ENCODE measurements around the gene MSH5. TPM values are rescaled to one million over a fixed set of nuclear protein-coding genes. Genes with fewer than 3 reads are reported as not detected.
A peak's percentile ranks its signal among the peaks of the same experiment; 100 is the strongest.

MSH5 gene
- total and polyA plus RNA-seq, 9 of the 15 experiments (the other 6 are each of a cell fraction or from before 2014, with no cell fraction given), result 12.5 to 104 (median 46.6) TPM

DNA sequence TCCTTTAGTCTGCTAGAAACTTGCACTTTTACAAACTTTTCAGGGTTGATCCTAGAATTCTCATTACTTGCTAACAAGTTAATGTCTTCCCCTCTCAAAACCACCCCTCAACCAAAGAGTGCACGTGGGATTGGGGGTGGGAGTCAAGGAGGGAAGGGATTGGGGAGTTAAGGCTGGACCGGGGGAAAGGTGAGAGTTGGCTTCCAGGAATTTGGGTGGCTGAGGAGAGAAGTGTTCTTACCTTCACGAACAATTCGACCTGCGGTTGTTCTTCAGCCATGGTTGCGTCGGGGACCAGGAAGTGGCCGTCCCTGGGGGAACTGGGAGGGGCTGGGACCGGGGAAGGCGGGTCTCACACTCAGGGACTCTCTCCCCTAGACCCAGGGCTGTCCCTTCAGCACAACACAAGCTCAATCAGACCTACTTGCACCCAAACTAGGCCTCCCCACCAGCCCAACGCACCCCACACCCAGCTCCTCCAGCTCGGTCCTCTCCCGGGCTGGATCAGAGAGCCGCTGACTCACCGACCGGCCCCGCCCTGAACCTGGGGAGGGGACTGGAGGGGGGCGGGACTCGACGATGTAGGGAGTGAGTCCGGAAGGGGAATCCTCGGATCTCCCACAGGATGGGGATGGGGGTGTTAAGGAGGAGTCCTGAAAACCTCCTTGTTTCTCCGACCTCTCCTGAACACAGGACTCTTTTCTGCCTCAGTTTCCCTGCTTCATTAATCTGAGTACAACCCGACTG is 3.6 kb upstream of the MSH5 start, which contains the start of gene CLIC1 (continued):
- TF ChIP-seq, protein P1, sequence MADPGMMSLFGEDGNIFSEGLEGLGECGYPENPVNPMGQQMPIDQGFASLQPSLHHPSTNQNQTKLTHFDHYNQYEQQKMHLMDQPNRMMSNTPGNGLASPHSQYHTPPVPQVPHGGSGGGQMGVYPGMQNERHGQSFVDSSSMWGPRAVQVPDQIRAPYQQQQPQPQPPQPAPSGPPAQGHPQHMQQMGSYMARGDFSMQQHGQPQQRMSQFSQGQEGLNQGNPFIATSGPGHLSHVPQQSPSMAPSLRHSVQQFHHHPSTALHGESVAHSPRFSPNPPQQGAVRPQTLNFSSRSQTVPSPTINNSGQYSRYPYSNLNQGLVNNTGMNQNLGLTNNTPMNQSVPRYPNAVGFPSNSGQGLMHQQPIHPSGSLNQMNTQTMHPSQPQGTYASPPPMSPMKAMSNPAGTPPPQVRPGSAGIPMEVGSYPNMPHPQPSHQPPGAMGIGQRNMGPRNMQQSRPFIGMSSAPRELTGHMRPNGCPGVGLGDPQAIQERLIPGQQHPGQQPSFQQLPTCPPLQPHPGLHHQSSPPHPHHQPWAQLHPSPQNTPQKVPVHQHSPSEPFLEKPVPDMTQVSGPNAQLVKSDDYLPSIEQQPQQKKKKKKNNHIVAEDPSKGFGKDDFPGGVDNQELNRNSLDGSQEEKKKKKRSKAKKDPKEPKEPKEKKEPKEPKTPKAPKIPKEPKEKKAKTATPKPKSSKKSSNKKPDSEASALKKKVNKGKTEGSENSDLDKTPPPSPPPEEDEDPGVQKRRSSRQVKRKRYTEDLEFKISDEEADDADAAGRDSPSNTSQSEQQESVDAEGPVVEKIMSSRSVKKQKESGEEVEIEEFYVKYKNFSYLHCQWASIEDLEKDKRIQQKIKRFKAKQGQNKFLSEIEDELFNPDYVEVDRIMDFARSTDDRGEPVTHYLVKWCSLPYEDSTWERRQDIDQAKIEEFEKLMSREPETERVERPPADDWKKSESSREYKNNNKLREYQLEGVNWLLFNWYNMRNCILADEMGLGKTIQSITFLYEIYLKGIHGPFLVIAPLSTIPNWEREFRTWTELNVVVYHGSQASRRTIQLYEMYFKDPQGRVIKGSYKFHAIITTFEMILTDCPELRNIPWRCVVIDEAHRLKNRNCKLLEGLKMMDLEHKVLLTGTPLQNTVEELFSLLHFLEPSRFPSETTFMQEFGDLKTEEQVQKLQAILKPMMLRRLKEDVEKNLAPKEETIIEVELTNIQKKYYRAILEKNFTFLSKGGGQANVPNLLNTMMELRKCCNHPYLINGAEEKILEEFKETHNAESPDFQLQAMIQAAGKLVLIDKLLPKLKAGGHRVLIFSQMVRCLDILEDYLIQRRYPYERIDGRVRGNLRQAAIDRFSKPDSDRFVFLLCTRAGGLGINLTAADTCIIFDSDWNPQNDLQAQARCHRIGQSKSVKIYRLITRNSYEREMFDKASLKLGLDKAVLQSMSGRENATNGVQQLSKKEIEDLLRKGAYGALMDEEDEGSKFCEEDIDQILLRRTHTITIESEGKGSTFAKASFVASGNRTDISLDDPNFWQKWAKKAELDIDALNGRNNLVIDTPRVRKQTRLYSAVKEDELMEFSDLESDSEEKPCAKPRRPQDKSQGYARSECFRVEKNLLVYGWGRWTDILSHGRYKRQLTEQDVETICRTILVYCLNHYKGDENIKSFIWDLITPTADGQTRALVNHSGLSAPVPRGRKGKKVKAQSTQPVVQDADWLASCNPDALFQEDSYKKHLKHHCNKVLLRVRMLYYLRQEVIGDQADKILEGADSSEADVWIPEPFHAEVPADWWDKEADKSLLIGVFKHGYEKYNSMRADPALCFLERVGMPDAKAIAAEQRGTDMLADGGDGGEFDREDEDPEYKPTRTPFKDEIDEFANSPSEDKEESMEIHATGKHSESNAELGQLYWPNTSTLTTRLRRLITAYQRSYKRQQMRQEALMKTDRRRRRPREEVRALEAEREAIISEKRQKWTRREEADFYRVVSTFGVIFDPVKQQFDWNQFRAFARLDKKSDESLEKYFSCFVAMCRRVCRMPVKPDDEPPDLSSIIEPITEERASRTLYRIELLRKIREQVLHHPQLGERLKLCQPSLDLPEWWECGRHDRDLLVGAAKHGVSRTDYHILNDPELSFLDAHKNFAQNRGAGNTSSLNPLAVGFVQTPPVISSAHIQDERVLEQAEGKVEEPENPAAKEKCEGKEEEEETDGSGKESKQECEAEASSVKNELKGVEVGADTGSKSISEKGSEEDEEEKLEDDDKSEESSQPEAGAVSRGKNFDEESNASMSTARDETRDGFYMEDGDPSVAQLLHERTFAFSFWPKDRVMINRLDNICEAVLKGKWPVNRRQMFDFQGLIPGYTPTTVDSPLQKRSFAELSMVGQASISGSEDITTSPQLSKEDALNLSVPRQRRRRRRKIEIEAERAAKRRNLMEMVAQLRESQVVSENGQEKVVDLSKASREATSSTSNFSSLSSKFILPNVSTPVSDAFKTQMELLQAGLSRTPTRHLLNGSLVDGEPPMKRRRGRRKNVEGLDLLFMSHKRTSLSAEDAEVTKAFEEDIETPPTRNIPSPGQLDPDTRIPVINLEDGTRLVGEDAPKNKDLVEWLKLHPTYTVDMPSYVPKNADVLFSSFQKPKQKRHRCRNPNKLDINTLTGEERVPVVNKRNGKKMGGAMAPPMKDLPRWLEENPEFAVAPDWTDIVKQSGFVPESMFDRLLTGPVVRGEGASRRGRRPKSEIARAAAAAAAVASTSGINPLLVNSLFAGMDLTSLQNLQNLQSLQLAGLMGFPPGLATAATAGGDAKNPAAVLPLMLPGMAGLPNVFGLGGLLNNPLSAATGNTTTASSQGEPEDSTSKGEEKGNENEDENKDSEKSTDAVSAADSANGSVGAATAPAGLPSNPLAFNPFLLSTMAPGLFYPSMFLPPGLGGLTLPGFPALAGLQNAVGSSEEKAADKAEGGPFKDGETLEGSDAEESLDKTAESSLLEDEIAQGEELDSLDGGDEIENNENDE (IDR thresholded peaks at IDR 0.05; ENCODE audit: low read depth, low read length), result peak; percentile 36
- TF ChIP-seq KLF16 (IDR thresholded peaks at IDR 0.05) (no peak), PHF8 (IDR thresholded peaks at IDR 0.05; ENCODE audit: borderline replicate concordance, low read length) (peak; percentile 87), ETV6 (IDR thresholded peaks at IDR 0.05; ENCODE audit: borderline replicate concordance in 1 of 2, low read depth in 2 of 2, low read length in 1 of 2) (no peak), ETV6 (CRISPR knock-in tag; IDR thresholded peaks at IDR 0.05; ENCODE audit: borderline replicate concordance) (peak; percentile 20; the same call in 1 of the 2 replicates)
- TF ChIP-seq, protein P2, sequence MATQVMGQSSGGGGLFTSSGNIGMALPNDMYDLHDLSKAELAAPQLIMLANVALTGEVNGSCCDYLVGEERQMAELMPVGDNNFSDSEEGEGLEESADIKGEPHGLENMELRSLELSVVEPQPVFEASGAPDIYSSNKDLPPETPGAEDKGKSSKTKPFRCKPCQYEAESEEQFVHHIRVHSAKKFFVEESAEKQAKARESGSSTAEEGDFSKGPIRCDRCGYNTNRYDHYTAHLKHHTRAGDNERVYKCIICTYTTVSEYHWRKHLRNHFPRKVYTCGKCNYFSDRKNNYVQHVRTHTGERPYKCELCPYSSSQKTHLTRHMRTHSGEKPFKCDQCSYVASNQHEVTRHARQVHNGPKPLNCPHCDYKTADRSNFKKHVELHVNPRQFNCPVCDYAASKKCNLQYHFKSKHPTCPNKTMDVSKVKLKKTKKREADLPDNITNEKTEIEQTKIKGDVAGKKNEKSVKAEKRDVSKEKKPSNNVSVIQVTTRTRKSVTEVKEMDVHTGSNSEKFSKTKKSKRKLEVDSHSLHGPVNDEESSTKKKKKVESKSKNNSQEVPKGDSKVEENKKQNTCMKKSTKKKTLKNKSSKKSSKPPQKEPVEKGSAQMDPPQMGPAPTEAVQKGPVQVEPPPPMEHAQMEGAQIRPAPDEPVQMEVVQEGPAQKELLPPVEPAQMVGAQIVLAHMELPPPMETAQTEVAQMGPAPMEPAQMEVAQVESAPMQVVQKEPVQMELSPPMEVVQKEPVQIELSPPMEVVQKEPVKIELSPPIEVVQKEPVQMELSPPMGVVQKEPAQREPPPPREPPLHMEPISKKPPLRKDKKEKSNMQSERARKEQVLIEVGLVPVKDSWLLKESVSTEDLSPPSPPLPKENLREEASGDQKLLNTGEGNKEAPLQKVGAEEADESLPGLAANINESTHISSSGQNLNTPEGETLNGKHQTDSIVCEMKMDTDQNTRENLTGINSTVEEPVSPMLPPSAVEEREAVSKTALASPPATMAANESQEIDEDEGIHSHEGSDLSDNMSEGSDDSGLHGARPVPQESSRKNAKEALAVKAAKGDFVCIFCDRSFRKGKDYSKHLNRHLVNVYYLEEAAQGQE (IDR thresholded peaks at IDR 0.05; ENCODE audit: borderline replicate concordance), result no peak
- TF ChIP-seq, protein P2 (CRISPR knock-in tag; IDR thresholded peaks at IDR 0.05; ENCODE audit: low read depth), result peak; percentile 80; the same call in 1 of the 2 replicates
